GM13977 (cell line): Measurements from ENCODE around the gene MAST3.

Source experiments
- DNase-seq: peaks from one replicate; pipeline ENCODE4 v3.0.0; 2012; ENCODE audit warnings: low spot score
- CTCF ChIP-seq: IDR thresholded peaks from 2 replicates; pipeline ENCODE4 v1.5.1; 2012; ENCODE audit warnings: mild to moderate bottlenecking, control low read depth; ENCODE audit not compliant: insufficient read depth; ENCODE audit errors: extremely low read depth, missing control alignments
- in situ Hi-C: fragments of 300-500 bp; cut with MboI; formaldehyde crosslinking; loops from one replicate; pipeline ENCODE4 v1.12.0; 2022; ENCODE audit warnings: low sequenced_read_pairs, low pct_unique_long_range_greater_than_20kb, mixed read lengths, inconsistent platforms; ENCODE audit not compliant: unreplicated experiment

Gene MAST3

GRCh38 chr19:18121166-18121565 is 23.6 kb downstream of the MAST3 start:
- in situ Hi-C loops = no loop called here
- no peak for DNase-seq
- no peak for TF ChIP-seq CTCF

- in situ Hi-C loops = no loop called here
- no peak for TF ChIP-seq CTCF
- DNase-seq = no peak
Observed at GRCh38 chr19:18122424-18122823, 24.8 kb downstream of the MAST3 start.

DNA sequence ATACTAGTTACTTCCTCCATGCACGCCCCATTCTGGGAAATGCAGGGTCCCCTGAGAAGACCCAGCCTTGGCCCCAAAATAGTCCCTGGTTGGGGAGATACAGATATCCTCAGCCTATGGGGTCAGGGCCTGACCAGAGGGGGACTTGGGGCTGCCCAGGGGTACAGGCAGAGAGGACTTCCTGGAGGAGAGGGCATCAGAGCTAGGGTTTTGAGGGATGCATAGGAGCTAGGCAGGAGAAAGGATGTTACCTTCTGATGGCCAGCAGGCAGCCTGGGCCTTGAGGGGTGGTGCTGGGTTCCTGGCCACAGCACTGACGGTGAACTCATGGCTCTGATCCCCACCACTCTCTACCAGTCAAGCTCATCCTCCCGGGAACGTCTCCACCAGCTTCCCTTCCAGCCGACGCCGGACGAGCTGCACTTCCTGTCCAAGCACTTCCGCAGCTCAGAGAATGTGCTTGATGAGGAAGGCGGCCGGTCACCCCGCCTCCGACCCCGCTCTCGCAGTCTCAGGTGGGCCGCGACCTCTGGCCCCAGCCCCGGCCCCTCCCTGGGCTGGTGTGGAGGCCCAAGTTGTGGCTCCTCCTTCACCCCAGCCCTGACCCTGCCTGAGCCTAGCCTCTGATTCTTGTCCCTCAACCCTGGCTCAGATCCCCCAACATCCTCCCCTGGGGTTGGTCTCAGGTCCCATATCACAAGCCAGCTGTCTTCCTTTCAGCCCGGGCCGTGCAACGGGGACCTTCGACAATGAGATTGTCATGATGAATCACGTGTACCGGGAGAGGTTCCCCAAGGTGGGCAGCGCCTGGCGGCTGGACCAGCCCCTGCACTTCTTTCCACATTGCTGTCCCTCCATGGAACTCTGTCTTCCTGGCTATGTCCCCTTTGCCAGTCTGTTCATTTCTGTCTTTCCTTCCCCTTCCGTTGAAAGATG is 25.6 kb downstream of the MAST3 start:
- TF ChIP-seq CTCF = no peak
- in situ Hi-C loops = no loop called here
- no peak for DNase-seq

- TF ChIP-seq CTCF = no peak
- no peak for DNase-seq
- in situ Hi-C loops = no loop called here
Observed at GRCh38 chr19:18123819-18124218, 26.2 kb downstream of the MAST3 start.

DNA sequence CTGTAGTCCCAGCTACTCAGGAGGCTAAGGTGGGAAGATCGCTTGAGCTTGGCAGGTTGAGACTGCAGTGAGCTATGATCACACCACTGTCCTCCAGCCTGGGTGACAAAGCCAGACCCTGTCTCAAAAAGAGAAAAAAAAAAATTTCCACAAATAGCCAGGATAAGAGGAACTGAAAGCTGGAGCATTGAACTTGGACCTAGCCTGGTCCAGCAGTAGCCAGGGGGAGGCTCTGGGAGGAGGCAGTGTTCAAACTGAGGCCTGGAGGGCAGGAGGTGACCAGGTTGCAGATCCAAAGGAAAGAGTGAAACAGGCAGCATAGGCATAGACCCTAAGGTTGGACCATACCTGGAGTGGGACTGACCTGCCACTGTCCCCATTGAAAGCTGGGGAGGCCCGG is 28.5 kb downstream of the MAST3 start:
- in situ Hi-C loops = no loop called here
- DNase-seq = no peak
- TF ChIP-seq CTCF = no peak

- TF ChIP-seq CTCF = no peak
- DNase-seq = no peak
- in situ Hi-C loops = no loop called here
Observed at GRCh38 chr19:18128044-18128443, 30.5 kb downstream of the MAST3 start.
